Right renal pelvis (tissue), 4 donors: ENCODE measurements around the gene DACH1. TPM values are rescaled to one million over a fixed set of nuclear protein-coding genes. Genes with fewer than 3 reads are reported as not detected.

Source experiments
- DNase-seq, 4 donors: peaks; one replicate each; pipeline ENCODE4 v3.0.0-alpha.2; 2013; ENCODE audit warnings: low read depth in 4 of 4, low spot score in 3 of 4, missing footprints in 1 of 4
- polyA plus RNA-seq, 4 donors: library from polyadenylated mRNA; unstranded; fragments of 120-200 nt; gene quantifications; one replicate each; pipeline ENCODE4 v1.2.1, GENCODE V29; 2013; ENCODE audit not compliant: insufficient read length in 4 of 4

The DACH1 gene
- polyA plus RNA-seq, 4 donors: 107 to 136 (median 124) TPM

DNA sequence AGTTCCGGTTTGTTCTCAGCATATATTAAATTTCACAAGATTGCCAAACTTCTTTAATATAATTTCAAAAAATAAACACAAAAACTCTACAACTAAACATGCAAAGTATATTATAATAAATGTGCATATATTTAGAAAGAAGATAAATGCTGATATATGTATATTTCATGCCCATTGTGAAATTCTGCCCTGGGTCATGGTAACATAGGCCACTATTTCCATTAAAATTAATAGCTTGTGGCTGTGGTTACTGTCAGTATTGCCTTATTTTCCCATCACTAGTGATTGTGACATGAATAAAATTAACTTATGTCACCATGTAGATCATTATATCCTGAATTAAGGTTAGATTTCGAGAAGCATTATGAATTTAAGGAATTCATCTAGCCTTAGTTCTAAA is 410.9 kb downstream of the DACH1 start:
- no peak for DNase-seq

GRCh38 chr13:71454509-71454908 is 412.5 kb downstream of the DACH1 start:
- no peak for DNase-seq

- peak; percentile 32 to 67 (median 52) for DNase-seq
These were observed 418.8 kb downstream of the DACH1 start for GRCh38 chr13:71448080-71448630.

GRCh38 chr13:71437704-71438103 is 429.3 kb downstream of the DACH1 start:
- no peak for DNase-seq

DNA sequence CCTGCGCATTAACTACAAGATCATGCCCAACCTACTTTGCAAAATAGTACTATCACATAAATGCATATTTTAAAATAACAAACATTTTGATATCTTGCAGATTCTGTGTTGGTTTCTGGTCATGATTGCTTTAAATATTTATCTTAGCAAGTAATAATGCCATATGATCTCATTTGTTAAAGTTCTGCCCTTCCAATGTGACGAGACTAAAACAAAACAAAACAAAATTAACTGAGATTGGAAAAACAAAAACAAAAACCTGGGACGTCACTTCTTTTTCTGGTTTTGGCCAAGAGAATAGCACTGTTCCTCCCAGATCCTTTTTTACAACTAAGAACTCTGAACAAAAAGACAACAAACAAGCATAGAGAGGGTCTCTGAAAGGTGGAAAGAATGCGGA is 436.3 kb downstream of the DACH1 start:
- no peak for DNase-seq

DNA sequence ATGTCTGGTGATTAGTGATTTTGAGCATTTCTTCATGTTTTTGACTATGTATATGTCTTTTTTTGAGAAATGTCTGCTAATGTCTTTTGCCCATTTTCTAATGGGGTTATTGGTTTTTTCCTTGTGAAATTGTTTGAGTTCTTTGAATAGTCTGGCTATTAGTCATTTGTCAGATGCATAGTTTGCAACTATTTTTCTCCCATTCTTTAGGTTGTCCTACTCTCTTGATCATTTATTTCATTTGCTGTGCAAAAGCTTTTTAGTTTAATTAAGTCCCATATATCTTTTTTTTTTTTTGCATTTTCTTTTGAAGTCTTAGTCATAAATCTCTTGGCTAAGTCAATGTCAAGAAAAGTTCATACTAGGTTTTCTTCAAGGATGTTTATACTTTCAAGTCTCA is 449.8 kb downstream of the DACH1 start:
- DNase-seq: no peak

- no peak for DNase-seq
These were observed 454.8 kb downstream of the DACH1 start for GRCh38 chr13:71412231-71412630.

- DNase-seq: no peak
These were observed 458.6 kb downstream of the DACH1 start for GRCh38 chr13:71408416-71408815.

GRCh38 chr13:71399631-71400215 is 467.3 kb downstream of the DACH1 start:
- no peak for DNase-seq

- DNase-seq: no peak
These were observed 470.9 kb downstream of the DACH1 start for GRCh38 chr13:71396149-71396548.

GRCh38 chr13:71395053-71395452 is 472.0 kb downstream of the DACH1 start:
- no peak for DNase-seq

GRCh38 chr13:71394176-71394575 is 472.8 kb downstream of the DACH1 start:
- DNase-seq: no peak
